Heart right ventricle (tissue), 16 donors: Measurements from ENCODE around the gene LSM14A. TPM values are rescaled to one million over a fixed set of nuclear protein-coding genes. Genes with fewer than 3 reads are reported as not detected.

Experiments
- ATAC-seq, 8 donors: fragments of 200-7000 bp; cut with Tn5 transposase; one replicate each; pipeline ENCODE4 v1.9.1; 2020; ENCODE audit warnings: mild to moderate bottlenecking in 8 of 8, moderate library complexity in 8 of 8, moderate number of reproducible peaks in 1 of 8
- DNase-seq, 2 donors: peaks; one replicate each; pipeline ENCODE4 v3.0.0-alpha.2; 2020
- H3K27ac ChIP-seq, 10 donors: fragments of 200-600 bp; sonication (generic) in 2 of 10; one replicate each; pipeline versions ENCODE4 v1.5.0 to v1.8.0; 2020 to 2022; ENCODE audit warnings: mild to moderate bottlenecking in 3 of 10
- H3K27me3 ChIP-seq, 7 donors: fragments of 200-600 bp; one replicate each; pipeline ENCODE4 v1.8.0; 2021 to 2022; ENCODE audit warnings: mild to moderate bottlenecking in 2 of 7
- H3K36me3 ChIP-seq, 9 donors: fragments of 200-600 bp; sonication (generic) in 1 of 9; one replicate each; pipeline versions ENCODE4 v1.5.0 to v1.8.0; 2020 to 2022; ENCODE audit warnings: mild to moderate bottlenecking in 2 of 9
- H3K4me1 ChIP-seq, 9 donors: fragments of 200-600 bp; sonication (generic) in 1 of 9; one replicate each; pipeline versions ENCODE4 v1.5.0 to v1.8.0; 2020 to 2022; ENCODE audit warnings: mild to moderate bottlenecking in 4 of 9
- H3K4me3 ChIP-seq, 10 donors: fragments of 200-600 bp; sonication (generic) in 2 of 10; one replicate each; pipeline versions ENCODE4 v1.5.0 to v1.8.0; 2020 to 2022; ENCODE audit warnings: mild to moderate bottlenecking in 7 of 10, moderate library complexity in 2 of 10
- H3K9me3 ChIP-seq, 11 donors: fragments of 200-600 bp in 10 of 11; sonication (generic) in 2 of 11; one replicate each; pipeline versions ENCODE4 v1.5.0 to v1.8.0; 2013 to 2022; ENCODE audit warnings: mild to moderate bottlenecking in 2 of 11, control low read depth in 1 of 11, moderate library complexity in 1 of 11
- CTCF ChIP-seq, 9 donors: fragments of 200-600 bp; sonication (generic) in 2 of 9; IDR thresholded peaks; one replicate each; pipeline versions ENCODE4 v1.5.0 to v1.8.0; 2021 to 2022; ENCODE audit warnings: antibody characterized with exemption in 9 of 9, mild to moderate bottlenecking in 5 of 9, moderate library complexity in 1 of 9
- WGBS, 2 donors: extraction: QIAGEN DNeasy Blood & Tissue Kit; methylation state at CpG; one replicate each; pipeline ENCODE4 v1.1.7; 2013; ENCODE audit warnings: inconsistent platforms in 1 of 2; 5-methylcytosine and 5-hydroxymethylcytosine counted together
- intact Hi-C, 10 donors: fragments of 100-400 bp; cut with DNase I; formaldehyde crosslinking; loops; one replicate each; pipeline versions ENCODE4 v1.11.1 to v1.14.2; 2022
- polyA plus RNA-seq, 2 donors: library from polyadenylated mRNA; stranded (reverse); fragments of 200-250 nt; gene quantifications; one replicate each; pipeline ENCODE4 v1.2.3, GENCODE V29; 2013
- total RNA-seq, 10 donors: library from RNA; stranded (reverse); fragmentation: NEBNext Ultra II Directional in 3 of 10; extraction: Animal tissue kit (Norgen Biotek cat#: 25700) in 3 of 10; gene quantifications; one replicate each; pipeline versions ENCODE4 v1.2.1 to v1.2.4, GENCODE V29; 2021 to 2023
- donor health status: Arrhythmogenic right ventricular cardiomyopathy.
- donor health status: ischemic (EF 13 %, LVEDD 7.1; RV severe dilation, severe dysfunction).
- donor health status: healthy with polysubstance abuse.
- donor health status: DM: no; HTN: yes; CAD: no.
- donor health status: DM: no; HTN: no; CAD: no.
- donor health status: ischemic (EF 25% LVEDD 6.9; RV normal size, moderate dysfunction).
- donor health status: ischemic (EF 25% LVEDD 5.7; RV mildly dilated, moderate dysfunction).
- donor health status: healthy.
- donor health status: DM: yes; HTN: yes; CAD: no.
- donor health status: Ischemic cardiomyopathy.
- donor health status: ischemic (EF 35%, LVEDD 5.7; RV mildly dilated, moderate dysfunction).
- donor health status: nonischemic (EF 11% LVEDD 7.7; RV severe dilation, severe dysfunction).
- donor health status: DM: yes; HTN: yes; CAD: no.
- donor health status: PGD.
- donor health status: ischemic (EF 29% LVEDD 5.4; RV normal size, mild dysfunction).
- donor health status: nonischemic (EF 23%, LVEDD 6.1; RV moderate dilation, normal function).

Gene LSM14A
- total and polyA plus RNA-seq, 12 donors, result 44.7 to 78.0 (median 66.1) TPM

- Histone ChIP-seq H3K36me3 (peaks cover 0 to 5% (median 0%) of the 10 kb centered on the region in 9 donors), H3K27ac (peak overlapping the region in 2 of 10 donors; percentile 21 to 26), H3K4me1 (peaks cover 5 to 66% (median 43%) of the 10 kb centered on the region in 9 donors), H3K27me3 (peaks cover 0 to 17% (median 0%) of the 10 kb centered on the region in 7 donors), H3K4me3 (no peak overlapping the region), H3K9me3 (no peaks in the 10 kb centered on the region)
- WGBS, 2 donors, result 52 to 55% methylated on average over 5 of the region's 5 CpGs
- TF ChIP-seq CTCF (IDR thresholded peaks at IDR 0.05), result no peak
- DNase-seq, result no peak
- ATAC-seq, result no peak
- intact Hi-C loops, result loop anchor here in 4 of 10 donors (5.0 to 10.0 kb wide), 3 partner anchors 75 to 80 kb away; no protein-coding TSS in a partner anchor
These were observed 84.7 kb downstream of the LSM14A start for GRCh38 chr19:34256835-34257558.

- DNase-seq (no peak), ATAC-seq (no peak)
- Histone ChIP-seq H3K36me3 (peaks cover 0 to 5% (median 0%) of the 10 kb centered on the region in 9 donors), H3K27me3 (peaks cover 0 to 17% (median 0%) of the 10 kb centered on the region in 7 donors), H3K4me3 (no peak overlapping the region), H3K9me3 (no peaks in the 10 kb centered on the region), H3K27ac (peak overlapping the region in 1 of 10 donors; percentile 21), H3K4me1 (peaks cover 5 to 70% (median 43%) of the 10 kb centered on the region in 9 donors)
- TF ChIP-seq CTCF (IDR thresholded peaks at IDR 0.05), result no peak
- 87 to 94% methylated on average over 2 of the region's 2 CpGs for WGBS, 2 donors
- intact Hi-C loops, result loop anchor here in 4 of 10 donors (5.0 to 10.0 kb wide), 3 partner anchors 75 to 80 kb away; no protein-coding TSS in a partner anchor
These were observed 85.2 kb downstream of the LSM14A start for GRCh38 chr19:34257559-34257924.

GRCh38 chr19:34259367-34260095 is 87.2 kb downstream of the LSM14A start:
- no peak overlapping the region for H3K27ac ChIP-seq
- intact Hi-C loops, result loop anchor here in 5 of 10 donors (5.0 to 10.0 kb wide), 4 partner anchors 65 to 78 kb away; no protein-coding TSS in a partner anchor
- peaks cover 5 to 74% (median 42%) of the 10 kb centered on the region in 9 donors for H3K4me1 ChIP-seq
- peaks cover 0 to 17% (median 0%) of the 10 kb centered on the region in 7 donors for H3K27me3 ChIP-seq
- DNase-seq (no peak), ATAC-seq (peak in 1 of 8 donors; percentile 12)
- no peak overlapping the region for H3K4me3 ChIP-seq
- H3K9me3 ChIP-seq, result no peaks in the 10 kb centered on the region
- peaks cover 0 to 5% (median 0%) of the 10 kb centered on the region in 9 donors for H3K36me3 ChIP-seq
- TF ChIP-seq CTCF (IDR thresholded peaks at IDR 0.05), result no peak
- 67 to 78% methylated on average over 3 of the region's 3 CpGs for WGBS, 2 donors

- intact Hi-C loops, result loop anchor here in 1 of 10 donors (10.0 kb wide), 1 partner anchor 64 kb away; no protein-coding TSS in a partner anchor
- 26 to 37% methylated on average over 6 of the region's 6 CpGs for WGBS, 2 donors
- no peak for TF ChIP-seq CTCF (IDR thresholded peaks at IDR 0.05)
- Histone ChIP-seq H3K27ac (peak overlapping the region in 1 of 10 donors; percentile 1), H3K4me3 (no peak overlapping the region), H3K4me1 (peaks cover 5 to 78% (median 50%) of the 10 kb centered on the region in 9 donors), H3K9me3 (no peaks in the 10 kb centered on the region), H3K27me3 (peaks cover 0 to 8% (median 0%) of the 10 kb centered on the region in 7 donors), H3K36me3 (peaks cover 0 to 5% (median 0%) of the 10 kb centered on the region in 9 donors)
- no peak for DNase-seq
- peak in 5 of 8 donors; percentile 12 to 51 (median 38) for ATAC-seq
These were observed 88.5 kb downstream of the LSM14A start for GRCh38 chr19:34260771-34261173.
